Upper lobe of left lung (tissue), 4 donors: ENCODE measurements around the gene STK38.

Experiments
- EP300 ChIP-seq, 4 donors: sonication (generic); formaldehyde crosslinking; IDR thresholded peaks; one replicate each; pipeline ENCODE4 v1.5.1; 2017; ENCODE audit warnings: antibody characterized with exemption in 4 of 4, control low read depth in 2 of 4
- TF ChIP-seq, protein P1 (sequence below), 6 experiments: fragments of 450-650 bp in 4 of 6; fragments of 200-600 bp in 2 of 6; sonication (generic) in 2 of 6; IDR thresholded peaks; one replicate each; pipeline ENCODE4 v1.5.1; 2016 to 2019; ENCODE audit warnings: antibody characterized with exemption in 6 of 6

DNA sequence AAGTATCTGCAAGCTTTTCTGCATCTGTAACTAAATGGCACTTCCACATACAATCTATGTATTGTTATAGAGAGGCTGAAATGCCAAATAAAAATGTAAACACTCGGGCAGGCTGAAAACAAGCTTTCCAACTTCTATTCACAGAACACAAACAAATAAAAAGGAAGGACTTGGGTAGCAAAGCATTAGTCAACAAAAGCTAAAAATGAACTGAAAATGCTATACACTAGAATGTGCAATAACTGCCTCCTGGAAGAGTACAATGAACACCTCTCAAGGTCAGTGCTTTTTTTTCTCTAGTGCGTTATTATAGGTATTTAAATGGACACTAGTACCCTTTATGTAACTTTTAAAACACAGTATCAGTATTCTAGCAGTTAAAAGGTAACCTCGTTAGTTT is 31.4 kb downstream of the STK38 start:
- no peak for TF ChIP-seq EP300 (IDR thresholded peaks at IDR 0.05)
- TF ChIP-seq, protein P1, sequence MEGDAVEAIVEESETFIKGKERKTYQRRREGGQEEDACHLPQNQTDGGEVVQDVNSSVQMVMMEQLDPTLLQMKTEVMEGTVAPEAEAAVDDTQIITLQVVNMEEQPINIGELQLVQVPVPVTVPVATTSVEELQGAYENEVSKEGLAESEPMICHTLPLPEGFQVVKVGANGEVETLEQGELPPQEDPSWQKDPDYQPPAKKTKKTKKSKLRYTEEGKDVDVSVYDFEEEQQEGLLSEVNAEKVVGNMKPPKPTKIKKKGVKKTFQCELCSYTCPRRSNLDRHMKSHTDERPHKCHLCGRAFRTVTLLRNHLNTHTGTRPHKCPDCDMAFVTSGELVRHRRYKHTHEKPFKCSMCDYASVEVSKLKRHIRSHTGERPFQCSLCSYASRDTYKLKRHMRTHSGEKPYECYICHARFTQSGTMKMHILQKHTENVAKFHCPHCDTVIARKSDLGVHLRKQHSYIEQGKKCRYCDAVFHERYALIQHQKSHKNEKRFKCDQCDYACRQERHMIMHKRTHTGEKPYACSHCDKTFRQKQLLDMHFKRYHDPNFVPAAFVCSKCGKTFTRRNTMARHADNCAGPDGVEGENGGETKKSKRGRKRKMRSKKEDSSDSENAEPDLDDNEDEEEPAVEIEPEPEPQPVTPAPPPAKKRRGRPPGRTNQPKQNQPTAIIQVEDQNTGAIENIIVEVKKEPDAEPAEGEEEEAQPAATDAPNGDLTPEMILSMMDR (IDR thresholded peaks at IDR 0.05) = no peak
